Measurements from ENCODE around the gene JADE3. TPM values are rescaled to one million over a fixed set of nuclear protein-coding genes. Genes with fewer than 3 reads are reported as not detected.

Gene JADE3
- total and polyA plus RNA-seq, 2 experiments from 2014 or later, result 4.5 to 15.3 TPM

DNA sequence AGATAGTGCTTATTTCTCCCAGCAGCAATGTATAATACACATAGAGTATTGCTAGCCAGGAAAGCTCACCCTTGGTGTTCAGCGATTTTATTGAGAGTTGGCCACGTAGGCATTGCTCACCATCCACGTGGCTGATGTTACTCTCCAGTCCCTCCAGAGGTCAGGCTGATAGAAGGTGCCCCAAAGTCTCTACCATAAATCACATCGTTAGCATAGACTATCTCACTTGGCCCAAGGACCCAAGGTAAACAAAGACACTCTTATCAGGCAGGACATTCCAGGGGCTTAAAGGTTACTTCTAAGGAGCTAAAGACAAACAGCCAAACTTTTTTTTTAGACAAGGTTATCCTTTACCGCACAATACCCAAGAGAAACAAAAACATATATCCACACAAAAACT lies 135.8 kb downstream of the JADE3 start:
- no peak overlapping the region for H3K27ac Mint-ChIP-seq
- no peak for DNase-seq (ENCODE audit: low spot score)
- Histone ChIP-seq H3K27me3 (ENCODE audit: insufficient read depth) (no peaks in the 10 kb centered on the region), H3K4me2 (no peak overlapping the region), H4K20me1 (replicated peaks; ENCODE audit: insufficient read depth) (no peaks in the 10 kb centered on the region), H3K27ac (ENCODE audit: low read depth) (no peak overlapping the region), H3K9me2 (ENCODE audit: insufficient read depth) (no peaks in the 10 kb centered on the region), H3K4me3 (no peak overlapping the region), H3K4me1 (ENCODE audit: insufficient read depth) (peaks cover 9% of the 10 kb centered on the region; the same call in 1 of the 2 replicates), H3K36me3 (ENCODE audit: insufficient read depth) (no peaks in the 10 kb centered on the region), H2AFZ (no peak overlapping the region), H3F3A (replicated peaks; ENCODE audit: low read depth) (no peaks in the 10 kb centered on the region), H3K79me2 (replicated peaks; ENCODE audit: insufficient read depth) (no peaks in the 10 kb centered on the region)
- H3K4me1 Mint-ChIP-seq, result peaks cover 8% of the 10 kb centered on the region
- TF ChIP-seq EZH2 (IDR thresholded peaks at IDR 0.05; ENCODE audit: low read depth, unreplicated experiment) (no peak), STAT1 (IDR thresholded peaks at IDR 0.05; ENCODE audit: unreplicated experiment) (no peak), JUNB (IDR thresholded peaks at IDR 0.05; ENCODE audit: unreplicated experiment) (no peak), ZNF331 (CRISPR knock-in tag; IDR thresholded peaks at IDR 0.05; ENCODE audit: low read depth) (no peak), EZH2phosphoT487 (IDR thresholded peaks at IDR 0.05; ENCODE audit: unreplicated experiment) (no peak), POLR2AphosphoS5 (IDR thresholded peaks at IDR 0.05; ENCODE audit: low read depth) (no peak), ZNF114 (CRISPR knock-in tag; IDR thresholded peaks at IDR 0.05) (no peak), CREB1 (CRISPR knock-in tag; IDR thresholded peaks at IDR 0.05; ENCODE audit: low read depth) (no peak), NANOG (IDR thresholded peaks at IDR 0.05; ENCODE audit: borderline replicate concordance) (no peak)
- TF ChIP-seq, protein P1, sequence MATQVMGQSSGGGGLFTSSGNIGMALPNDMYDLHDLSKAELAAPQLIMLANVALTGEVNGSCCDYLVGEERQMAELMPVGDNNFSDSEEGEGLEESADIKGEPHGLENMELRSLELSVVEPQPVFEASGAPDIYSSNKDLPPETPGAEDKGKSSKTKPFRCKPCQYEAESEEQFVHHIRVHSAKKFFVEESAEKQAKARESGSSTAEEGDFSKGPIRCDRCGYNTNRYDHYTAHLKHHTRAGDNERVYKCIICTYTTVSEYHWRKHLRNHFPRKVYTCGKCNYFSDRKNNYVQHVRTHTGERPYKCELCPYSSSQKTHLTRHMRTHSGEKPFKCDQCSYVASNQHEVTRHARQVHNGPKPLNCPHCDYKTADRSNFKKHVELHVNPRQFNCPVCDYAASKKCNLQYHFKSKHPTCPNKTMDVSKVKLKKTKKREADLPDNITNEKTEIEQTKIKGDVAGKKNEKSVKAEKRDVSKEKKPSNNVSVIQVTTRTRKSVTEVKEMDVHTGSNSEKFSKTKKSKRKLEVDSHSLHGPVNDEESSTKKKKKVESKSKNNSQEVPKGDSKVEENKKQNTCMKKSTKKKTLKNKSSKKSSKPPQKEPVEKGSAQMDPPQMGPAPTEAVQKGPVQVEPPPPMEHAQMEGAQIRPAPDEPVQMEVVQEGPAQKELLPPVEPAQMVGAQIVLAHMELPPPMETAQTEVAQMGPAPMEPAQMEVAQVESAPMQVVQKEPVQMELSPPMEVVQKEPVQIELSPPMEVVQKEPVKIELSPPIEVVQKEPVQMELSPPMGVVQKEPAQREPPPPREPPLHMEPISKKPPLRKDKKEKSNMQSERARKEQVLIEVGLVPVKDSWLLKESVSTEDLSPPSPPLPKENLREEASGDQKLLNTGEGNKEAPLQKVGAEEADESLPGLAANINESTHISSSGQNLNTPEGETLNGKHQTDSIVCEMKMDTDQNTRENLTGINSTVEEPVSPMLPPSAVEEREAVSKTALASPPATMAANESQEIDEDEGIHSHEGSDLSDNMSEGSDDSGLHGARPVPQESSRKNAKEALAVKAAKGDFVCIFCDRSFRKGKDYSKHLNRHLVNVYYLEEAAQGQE (IDR thresholded peaks at IDR 0.05; ENCODE audit: unreplicated experiment), result no peak
- TF ChIP-seq, protein P2, sequence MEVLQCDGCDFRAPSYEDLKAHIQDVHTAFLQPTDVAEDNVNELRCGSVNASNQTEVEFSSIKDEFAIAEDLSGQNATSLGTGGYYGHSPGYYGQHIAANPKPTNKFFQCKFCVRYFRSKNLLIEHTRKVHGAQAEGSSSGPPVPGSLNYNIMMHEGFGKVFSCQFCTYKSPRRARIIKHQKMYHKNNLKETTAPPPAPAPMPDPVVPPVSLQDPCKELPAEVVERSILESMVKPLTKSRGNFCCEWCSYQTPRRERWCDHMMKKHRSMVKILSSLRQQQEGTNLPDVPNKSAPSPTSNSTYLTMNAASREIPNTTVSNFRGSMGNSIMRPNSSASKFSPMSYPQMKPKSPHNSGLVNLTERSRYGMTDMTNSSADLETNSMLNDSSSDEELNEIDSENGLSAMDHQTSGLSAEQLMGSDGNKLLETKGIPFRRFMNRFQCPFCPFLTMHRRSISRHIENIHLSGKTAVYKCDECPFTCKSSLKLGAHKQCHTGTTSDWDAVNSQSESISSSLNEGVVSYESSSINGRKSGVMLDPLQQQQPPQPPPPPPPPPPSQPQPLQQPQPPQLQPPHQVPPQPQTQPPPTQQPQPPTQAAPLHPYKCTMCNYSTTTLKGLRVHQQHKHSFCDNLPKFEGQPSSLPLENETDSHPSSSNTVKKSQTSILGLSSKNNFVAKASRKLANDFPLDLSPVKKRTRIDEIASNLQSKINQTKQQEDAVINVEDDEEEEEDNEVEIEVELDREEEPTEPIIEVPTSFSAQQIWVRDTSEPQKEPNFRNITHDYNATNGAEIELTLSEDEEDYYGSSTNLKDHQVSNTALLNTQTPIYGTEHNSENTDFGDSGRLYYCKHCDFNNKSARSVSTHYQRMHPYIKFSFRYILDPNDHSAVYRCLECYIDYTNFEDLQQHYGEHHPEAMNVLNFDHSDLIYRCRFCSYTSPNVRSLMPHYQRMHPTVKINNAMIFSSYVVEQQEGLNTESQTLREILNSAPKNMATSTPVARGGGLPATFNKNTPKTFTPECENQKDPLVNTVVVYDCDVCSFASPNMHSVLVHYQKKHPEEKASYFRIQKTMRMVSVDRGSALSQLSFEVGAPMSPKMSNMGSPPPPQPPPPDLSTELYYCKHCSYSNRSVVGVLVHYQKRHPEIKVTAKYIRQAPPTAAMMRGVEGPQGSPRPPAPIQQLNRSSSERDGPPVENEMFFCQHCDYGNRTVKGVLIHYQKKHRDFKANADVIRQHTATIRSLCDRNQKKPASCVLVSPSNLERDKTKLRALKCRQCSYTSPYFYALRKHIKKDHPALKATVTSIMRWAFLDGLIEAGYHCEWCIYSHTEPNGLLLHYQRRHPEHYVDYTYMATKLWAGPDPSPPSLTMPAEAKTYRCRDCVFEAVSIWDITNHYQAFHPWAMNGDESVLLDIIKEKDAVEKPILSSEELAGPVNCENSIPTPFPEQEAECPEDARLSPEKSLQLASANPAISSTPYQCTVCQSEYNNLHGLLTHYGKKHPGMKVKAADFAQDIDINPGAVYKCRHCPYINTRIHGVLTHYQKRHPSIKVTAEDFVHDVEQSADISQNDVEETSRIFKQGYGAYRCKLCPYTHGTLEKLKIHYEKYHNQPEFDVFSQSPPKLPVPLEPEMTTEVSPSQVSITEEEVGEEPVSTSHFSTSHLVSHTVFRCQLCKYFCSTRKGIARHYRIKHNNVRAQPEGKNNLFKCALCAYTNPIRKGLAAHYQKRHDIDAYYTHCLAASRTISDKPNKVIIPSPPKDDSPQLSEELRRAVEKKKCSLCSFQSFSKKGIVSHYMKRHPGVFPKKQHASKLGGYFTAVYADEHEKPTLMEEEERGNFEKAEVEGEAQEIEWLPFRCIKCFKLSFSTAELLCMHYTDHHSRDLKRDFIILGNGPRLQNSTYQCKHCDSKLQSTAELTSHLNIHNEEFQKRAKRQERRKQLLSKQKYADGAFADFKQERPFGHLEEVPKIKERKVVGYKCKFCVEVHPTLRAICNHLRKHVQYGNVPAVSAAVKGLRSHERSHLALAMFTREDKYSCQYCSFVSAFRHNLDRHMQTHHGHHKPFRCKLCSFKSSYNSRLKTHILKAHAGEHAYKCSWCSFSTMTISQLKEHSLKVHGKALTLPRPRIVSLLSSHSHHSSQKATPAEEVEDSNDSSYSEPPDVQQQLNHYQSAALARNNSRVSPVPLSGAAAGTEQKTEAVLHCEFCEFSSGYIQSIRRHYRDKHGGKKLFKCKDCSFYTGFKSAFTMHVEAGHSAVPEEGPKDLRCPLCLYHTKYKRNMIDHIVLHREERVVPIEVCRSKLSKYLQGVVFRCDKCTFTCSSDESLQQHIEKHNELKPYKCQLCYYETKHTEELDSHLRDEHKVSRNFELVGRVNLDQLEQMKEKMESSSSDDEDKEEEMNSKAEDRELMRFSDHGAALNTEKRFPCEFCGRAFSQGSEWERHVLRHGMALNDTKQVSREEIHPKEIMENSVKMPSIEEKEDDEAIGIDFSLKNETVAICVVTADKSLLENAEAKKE (CRISPR knock-in tag; IDR thresholded peaks at IDR 0.05), result no peak
- TF ChIP-seq, protein P3, sequence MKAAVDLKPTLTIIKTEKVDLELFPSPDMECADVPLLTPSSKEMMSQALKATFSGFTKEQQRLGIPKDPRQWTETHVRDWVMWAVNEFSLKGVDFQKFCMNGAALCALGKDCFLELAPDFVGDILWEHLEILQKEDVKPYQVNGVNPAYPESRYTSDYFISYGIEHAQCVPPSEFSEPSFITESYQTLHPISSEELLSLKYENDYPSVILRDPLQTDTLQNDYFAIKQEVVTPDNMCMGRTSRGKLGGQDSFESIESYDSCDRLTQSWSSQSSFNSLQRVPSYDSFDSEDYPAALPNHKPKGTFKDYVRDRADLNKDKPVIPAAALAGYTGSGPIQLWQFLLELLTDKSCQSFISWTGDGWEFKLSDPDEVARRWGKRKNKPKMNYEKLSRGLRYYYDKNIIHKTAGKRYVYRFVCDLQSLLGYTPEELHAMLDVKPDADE (IDR thresholded peaks at IDR 0.05), result no peak
- TF ChIP-seq, protein P4, sequence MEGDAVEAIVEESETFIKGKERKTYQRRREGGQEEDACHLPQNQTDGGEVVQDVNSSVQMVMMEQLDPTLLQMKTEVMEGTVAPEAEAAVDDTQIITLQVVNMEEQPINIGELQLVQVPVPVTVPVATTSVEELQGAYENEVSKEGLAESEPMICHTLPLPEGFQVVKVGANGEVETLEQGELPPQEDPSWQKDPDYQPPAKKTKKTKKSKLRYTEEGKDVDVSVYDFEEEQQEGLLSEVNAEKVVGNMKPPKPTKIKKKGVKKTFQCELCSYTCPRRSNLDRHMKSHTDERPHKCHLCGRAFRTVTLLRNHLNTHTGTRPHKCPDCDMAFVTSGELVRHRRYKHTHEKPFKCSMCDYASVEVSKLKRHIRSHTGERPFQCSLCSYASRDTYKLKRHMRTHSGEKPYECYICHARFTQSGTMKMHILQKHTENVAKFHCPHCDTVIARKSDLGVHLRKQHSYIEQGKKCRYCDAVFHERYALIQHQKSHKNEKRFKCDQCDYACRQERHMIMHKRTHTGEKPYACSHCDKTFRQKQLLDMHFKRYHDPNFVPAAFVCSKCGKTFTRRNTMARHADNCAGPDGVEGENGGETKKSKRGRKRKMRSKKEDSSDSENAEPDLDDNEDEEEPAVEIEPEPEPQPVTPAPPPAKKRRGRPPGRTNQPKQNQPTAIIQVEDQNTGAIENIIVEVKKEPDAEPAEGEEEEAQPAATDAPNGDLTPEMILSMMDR (conservative IDR thresholded peaks at IDR 0.05; ENCODE audit: low read depth in 2 of 2), result no peak
- H3K36me3 Mint-ChIP-seq (ENCODE audit: low read depth), result peaks cover 4% of the 10 kb centered on the region
- H3K9me3 Mint-ChIP-seq, result no peaks in the 10 kb centered on the region; the same call in 2 of the 3 replicates
- no peak for ATAC-seq
- no peaks in the 10 kb centered on the region for H3K27me3 Mint-ChIP-seq (ENCODE audit: insufficient read depth, low read depth, poor library complexity)
- no peak overlapping the region for H3K4me3 Mint-ChIP-seq

All from GM23338 (cell line).